Measurements from ENCODE around the gene GFY. TPM values are rescaled to one million over a fixed set of nuclear protein-coding genes. Genes with fewer than 3 reads are reported as not detected.
"Not testable (repeated sequence)": the region's sequence is repeated elsewhere in the genome, so short reads cannot be mapped to it uniquely, and the experiment has no call there.

Gene GFY
- polyA plus RNA-seq, 3 donors = not detected

GRCh38 chr19:49442771-49443365 is 17.7 kb downstream of the GFY start:
- peak overlapping the region in 3 of 7 donors; percentile 56 to 74 (median 68) for H3K27ac Mint-ChIP-seq
- Histone ChIP-seq H3K27me3 (ENCODE audit: control insufficient read depth in 2 of 2, insufficient read depth in 2 of 2, low read length in 2 of 2) (peaks cover 43 to 46% of the 10 kb centered on the region in 2 donors), H3K9ac (ENCODE audit: insufficient read depth, low read length, poor library complexity, severe bottlenecking) (peak overlapping the region; percentile 53), H3K4me1 (ENCODE audit: control insufficient read depth in 1 of 2, insufficient read depth in 2 of 2, low read length in 2 of 2) (peaks cover 37 to 46% of the 10 kb centered on the region in 2 donors), H3K27ac (ENCODE audit: low read depth in 1 of 2, low read length in 2 of 2) (no peak overlapping the region), H3K36me3 (replicated peaks in 1 of 2; ENCODE audit: control insufficient read depth in 1 of 2, insufficient read depth in 2 of 2, low read length in 2 of 2) (peaks cover 12 to 16% of the 10 kb centered on the region in 2 donors), H3K9me3 (replicated peaks in 1 of 2; ENCODE audit: control insufficient read depth in 1 of 2, insufficient read depth in 1 of 2, low read length in 2 of 2) (peaks cover 0 to 17% of the 10 kb centered on the region in 2 donors), H3K79me2 (ENCODE audit: insufficient read depth, low read length) (no peaks in the 10 kb centered on the region), H3K4me2 (replicated peaks; ENCODE audit: extremely low read depth, low read length, poor library complexity, severe bottlenecking) (peak overlapping the region; percentile 100), H2AFZ (ENCODE audit: insufficient read depth, low read depth, low read length, poor library complexity, severe bottlenecking) (peak overlapping the region; percentile 99), H3K4me3 (replicated peaks in 1 of 3; ENCODE audit: low read depth in 2 of 3, low read length in 3 of 3) (peak overlapping the region; percentile 45 to 95 (median 65)), H4K20me1 (ENCODE audit: insufficient read depth, low read length) (no peaks in the 10 kb centered on the region)
- H3K27me3 Mint-ChIP-seq (ENCODE audit: low read depth in 3 of 3) = peaks cover 44 to 50% (median 47%) of the 10 kb centered on the region in 3 donors
- intact Hi-C loops (cut with micrococcal nuclease) = loop anchor here (1.0 to 5.0 kb wide), 2 partner anchors 51 kb away; no protein-coding TSS in a partner anchor
- peak overlapping the region; percentile 80 to 83 for H3K4me3 Mint-ChIP-seq
- TF ChIP-seq CTCF (IDR thresholded peaks at IDR 0.05) = no peak
- peaks cover 46% of the 10 kb centered on the region for H3K4me1 Mint-ChIP-seq
- WGBS (ENCODE audit: insufficient coverage) = 0% methylated on average over 34 of the region's 43 CpGs
- peaks cover 0 to 25% (median 15%) of the 10 kb centered on the region in 7 donors for H3K9me3 Mint-ChIP-seq
- DNase-seq = peak in 2 of 3 donors; percentile 16 to 28
- peaks cover 28% of the 10 kb centered on the region in 2 donors for H3K36me3 Mint-ChIP-seq

- Histone ChIP-seq H4K20me1 (ENCODE audit: insufficient read depth, low read length) (no peaks in the 10 kb centered on the region), H3K4me1 (ENCODE audit: control insufficient read depth in 1 of 2, insufficient read depth in 2 of 2, low read length in 2 of 2) (peaks cover 37 to 46% of the 10 kb centered on the region in 2 donors), H3K27me3 (ENCODE audit: control insufficient read depth in 2 of 2, insufficient read depth in 2 of 2, low read length in 2 of 2) (peaks cover 36 to 39% of the 10 kb centered on the region in 2 donors), H3K9ac (ENCODE audit: insufficient read depth, low read length, poor library complexity, severe bottlenecking) (peak overlapping the region; percentile 53), H3K79me2 (ENCODE audit: insufficient read depth, low read length) (no peaks in the 10 kb centered on the region), H3K9me3 (replicated peaks in 1 of 2; ENCODE audit: control insufficient read depth in 1 of 2, insufficient read depth in 1 of 2, low read length in 2 of 2) (peaks cover 0 to 17% of the 10 kb centered on the region in 2 donors), H3K27ac (ENCODE audit: low read depth in 1 of 2, low read length in 2 of 2) (no peak overlapping the region), H2AFZ (ENCODE audit: insufficient read depth, low read depth, low read length, poor library complexity, severe bottlenecking) (peak overlapping the region; percentile 99), H3K4me3 (replicated peaks in 1 of 3; ENCODE audit: low read depth in 2 of 3, low read length in 3 of 3) (peak overlapping the region; percentile 45 to 95 (median 65)), H3K36me3 (replicated peaks in 1 of 2; ENCODE audit: control insufficient read depth in 1 of 2, insufficient read depth in 2 of 2, low read length in 2 of 2) (peaks cover 17 to 23% of the 10 kb centered on the region in 2 donors), H3K4me2 (replicated peaks; ENCODE audit: extremely low read depth, low read length, poor library complexity, severe bottlenecking) (peak overlapping the region; percentile 100)
- Mint-ChIP-seq H3K4me1 (peaks cover 50% of the 10 kb centered on the region), H3K36me3 (peaks cover 33 to 35% of the 10 kb centered on the region in 2 donors), H3K27ac (peak overlapping the region in 4 of 7 donors; percentile 56 to 74 (median 66)), H3K9me3 (peaks cover 0 to 25% (median 14%) of the 10 kb centered on the region in 7 donors), H3K27me3 (ENCODE audit: low read depth in 3 of 3) (peaks cover 37 to 44% (median 40%) of the 10 kb centered on the region in 3 donors), H3K4me3 (peak overlapping the region; percentile 80 to 83)
- intact Hi-C loops (cut with micrococcal nuclease) = loop anchor here (1.0 to 5.0 kb wide), 2 partner anchors 51 kb away; no protein-coding TSS in a partner anchor
- peak; percentile 85 for TF ChIP-seq CTCF (IDR thresholded peaks at IDR 0.05)
- peak; percentile 86 to 89 (median 88) for DNase-seq
- under 1% methylated on average over 43 of the region's 47 CpGs for WGBS (ENCODE audit: insufficient coverage)
These were observed 18.3 kb downstream of the GFY start for GRCh38 chr19:49443366-49444099.

GRCh38 chr19:49444100-49444700 is 19.0 kb downstream of the GFY start:
- Histone ChIP-seq H3K9me3 (replicated peaks in 1 of 2; ENCODE audit: control insufficient read depth in 1 of 2, insufficient read depth in 1 of 2, low read length in 2 of 2) (peaks cover 0 to 17% of the 10 kb centered on the region in 2 donors), H3K4me3 (replicated peaks in 1 of 3; ENCODE audit: low read depth in 2 of 3, low read length in 3 of 3) (peak overlapping the region in 1 of 3 experiments; percentile 95), H3K36me3 (replicated peaks in 1 of 2; ENCODE audit: control insufficient read depth in 1 of 2, insufficient read depth in 2 of 2, low read length in 2 of 2) (peaks cover 20 to 29% of the 10 kb centered on the region in 2 donors), H3K27me3 (ENCODE audit: control insufficient read depth in 2 of 2, insufficient read depth in 2 of 2, low read length in 2 of 2) (peaks cover 29 to 32% of the 10 kb centered on the region in 2 donors), H3K4me1 (ENCODE audit: control insufficient read depth in 1 of 2, insufficient read depth in 2 of 2, low read length in 2 of 2) (peaks cover 37 to 46% of the 10 kb centered on the region in 2 donors), H3K4me2 (replicated peaks; ENCODE audit: extremely low read depth, low read length, poor library complexity, severe bottlenecking) (peak overlapping the region; percentile 100)
- Mint-ChIP-seq H3K27me3 (ENCODE audit: low read depth in 3 of 3) (peaks cover 31 to 37% (median 33%) of the 10 kb centered on the region in 3 donors), H3K36me3 (peaks cover 40 to 41% of the 10 kb centered on the region in 2 donors), H3K4me1 (peaks cover 52% of the 10 kb centered on the region), H3K27ac (peak overlapping the region in 2 of 7 donors; percentile 53 to 70), H3K4me3 (peak overlapping the region in 1 of 2 donors; percentile 9), H3K9me3 (peaks cover 0 to 25% (median 14%) of the 10 kb centered on the region in 7 donors)
- not testable (repeated sequence) for H2AFZ ChIP-seq (ENCODE audit: insufficient read depth, low read depth, low read length, poor library complexity, severe bottlenecking); H3K79me2 ChIP-seq (ENCODE audit: insufficient read depth, low read length); H3K27ac ChIP-seq (ENCODE audit: low read depth in 1 of 2, low read length in 2 of 2); H3K9ac ChIP-seq (ENCODE audit: insufficient read depth, low read length, poor library complexity, severe bottlenecking); H4K20me1 ChIP-seq (ENCODE audit: insufficient read depth, low read length); DNase-seq
- 67% methylated on average over 5 of the region's 5 CpGs for WGBS (ENCODE audit: insufficient coverage)
- intact Hi-C loops (cut with micrococcal nuclease) = loop anchor here in 1 of 2 donors (5.0 kb wide), 1 partner anchor 52 kb away; no protein-coding TSS in a partner anchor

All from CD14-positive monocyte (primary cell).